ENCODE results near the gene FAM222B.

DNA sequence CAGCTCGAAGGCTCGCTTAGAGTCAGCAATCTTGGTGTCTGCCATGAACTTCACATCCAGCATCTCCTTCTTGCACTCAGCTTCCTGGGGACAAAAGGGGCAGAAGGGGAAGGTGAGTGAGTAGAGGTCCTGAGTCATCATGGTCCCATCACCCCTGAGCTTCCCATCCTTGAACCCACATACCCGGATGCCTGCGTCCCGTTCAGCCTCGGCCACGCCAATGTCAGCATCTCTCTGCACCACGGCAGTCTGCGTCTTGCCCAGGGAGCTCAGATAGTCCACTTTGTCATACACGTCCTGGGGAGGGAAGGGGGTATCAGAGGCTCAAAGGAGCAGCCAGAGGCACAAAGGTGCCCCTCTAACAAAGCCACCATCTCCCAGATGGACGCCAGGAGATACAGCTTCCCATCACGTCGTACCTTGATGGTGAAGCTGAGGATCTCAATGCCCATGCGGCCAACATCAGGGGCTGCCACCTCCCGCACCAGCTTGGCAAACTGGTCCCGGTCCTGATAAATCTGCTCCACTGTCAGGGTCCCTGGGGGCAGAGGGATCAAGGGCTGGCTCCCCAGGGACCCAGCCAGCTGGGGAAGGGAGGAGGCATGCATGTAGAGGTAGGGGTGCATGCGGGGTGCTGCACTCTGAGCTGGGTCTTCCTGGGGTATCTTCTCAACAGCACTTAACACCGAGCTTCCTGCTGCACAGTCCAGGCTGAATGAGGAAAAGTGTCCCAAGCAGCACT, 39.7 kb upstream of the FAM222B start:
- TF ChIP-seq, protein P1, sequence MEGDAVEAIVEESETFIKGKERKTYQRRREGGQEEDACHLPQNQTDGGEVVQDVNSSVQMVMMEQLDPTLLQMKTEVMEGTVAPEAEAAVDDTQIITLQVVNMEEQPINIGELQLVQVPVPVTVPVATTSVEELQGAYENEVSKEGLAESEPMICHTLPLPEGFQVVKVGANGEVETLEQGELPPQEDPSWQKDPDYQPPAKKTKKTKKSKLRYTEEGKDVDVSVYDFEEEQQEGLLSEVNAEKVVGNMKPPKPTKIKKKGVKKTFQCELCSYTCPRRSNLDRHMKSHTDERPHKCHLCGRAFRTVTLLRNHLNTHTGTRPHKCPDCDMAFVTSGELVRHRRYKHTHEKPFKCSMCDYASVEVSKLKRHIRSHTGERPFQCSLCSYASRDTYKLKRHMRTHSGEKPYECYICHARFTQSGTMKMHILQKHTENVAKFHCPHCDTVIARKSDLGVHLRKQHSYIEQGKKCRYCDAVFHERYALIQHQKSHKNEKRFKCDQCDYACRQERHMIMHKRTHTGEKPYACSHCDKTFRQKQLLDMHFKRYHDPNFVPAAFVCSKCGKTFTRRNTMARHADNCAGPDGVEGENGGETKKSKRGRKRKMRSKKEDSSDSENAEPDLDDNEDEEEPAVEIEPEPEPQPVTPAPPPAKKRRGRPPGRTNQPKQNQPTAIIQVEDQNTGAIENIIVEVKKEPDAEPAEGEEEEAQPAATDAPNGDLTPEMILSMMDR (IDR thresholded peaks at IDR 0.05) = no peak
- no peak for TF ChIP-seq POLR2A (IDR thresholded peaks at IDR 0.05)

Measured in heart left ventricle (tissue), 13 donors.